Measurements from ENCODE around the gene CAMK2N2.
A peak's percentile ranks its signal among the peaks of the same experiment; 100 is the strongest.

Gene CAMK2N2

DNA sequence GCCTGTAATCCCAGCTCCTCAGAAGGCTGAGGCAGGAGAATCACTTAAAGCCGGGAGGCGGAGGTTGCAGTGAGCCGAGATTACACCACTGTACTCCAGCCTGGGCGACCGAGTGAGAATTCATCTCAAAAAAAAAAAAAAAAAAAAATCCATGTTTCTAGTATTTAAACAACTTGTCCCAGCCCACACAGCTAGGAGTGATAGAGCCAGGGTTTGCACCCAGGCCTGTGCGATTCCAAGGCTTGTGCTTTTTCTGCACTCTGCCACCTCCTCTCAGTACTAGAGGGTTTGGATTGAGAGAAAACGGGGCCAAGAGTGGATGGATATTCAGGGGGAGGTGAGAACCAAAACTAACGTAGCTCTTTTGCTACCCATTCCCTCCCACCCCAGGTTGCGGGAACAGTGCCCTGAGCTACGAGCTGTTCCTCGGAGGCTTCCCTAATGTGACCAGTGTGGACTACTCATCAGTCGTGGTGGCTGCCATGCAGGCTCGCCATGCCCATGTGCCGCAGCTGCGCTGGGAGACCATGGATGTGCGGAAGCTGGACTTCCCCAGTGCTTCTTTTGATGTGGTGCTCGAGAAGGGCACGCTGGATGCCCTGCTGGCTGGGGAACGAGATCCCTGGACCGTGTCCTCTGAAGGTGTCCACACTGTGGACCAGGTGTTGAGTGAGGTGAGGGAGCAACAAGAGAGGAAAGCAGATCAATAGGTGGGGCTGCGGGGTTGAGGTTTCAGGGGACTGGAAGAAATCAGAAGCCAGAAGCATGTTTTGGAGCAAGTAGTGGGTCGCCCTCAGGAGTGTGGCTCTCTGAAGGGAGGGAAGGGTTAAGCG is 4.1 kb downstream of the CAMK2N2 start:
- no peak for DNase-seq (ENCODE audit: extremely low spot score)
- TF ChIP-seq, protein P1, sequence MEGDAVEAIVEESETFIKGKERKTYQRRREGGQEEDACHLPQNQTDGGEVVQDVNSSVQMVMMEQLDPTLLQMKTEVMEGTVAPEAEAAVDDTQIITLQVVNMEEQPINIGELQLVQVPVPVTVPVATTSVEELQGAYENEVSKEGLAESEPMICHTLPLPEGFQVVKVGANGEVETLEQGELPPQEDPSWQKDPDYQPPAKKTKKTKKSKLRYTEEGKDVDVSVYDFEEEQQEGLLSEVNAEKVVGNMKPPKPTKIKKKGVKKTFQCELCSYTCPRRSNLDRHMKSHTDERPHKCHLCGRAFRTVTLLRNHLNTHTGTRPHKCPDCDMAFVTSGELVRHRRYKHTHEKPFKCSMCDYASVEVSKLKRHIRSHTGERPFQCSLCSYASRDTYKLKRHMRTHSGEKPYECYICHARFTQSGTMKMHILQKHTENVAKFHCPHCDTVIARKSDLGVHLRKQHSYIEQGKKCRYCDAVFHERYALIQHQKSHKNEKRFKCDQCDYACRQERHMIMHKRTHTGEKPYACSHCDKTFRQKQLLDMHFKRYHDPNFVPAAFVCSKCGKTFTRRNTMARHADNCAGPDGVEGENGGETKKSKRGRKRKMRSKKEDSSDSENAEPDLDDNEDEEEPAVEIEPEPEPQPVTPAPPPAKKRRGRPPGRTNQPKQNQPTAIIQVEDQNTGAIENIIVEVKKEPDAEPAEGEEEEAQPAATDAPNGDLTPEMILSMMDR (IDR thresholded peaks at IDR 0.05; ENCODE audit: control extremely low read depth, extremely low read depth, low read depth, missing control alignments): no peak
- ChIA-PET POLR2A (no interaction called here), CTCF (interaction anchor here (1.0 to 2.1 kb wide), 4 partner anchors 7 to 30 kb away, joined by 3 to 7 read pairs (median 5); partner anchors contain the start of gene EEF1AKMT4)

DNA sequence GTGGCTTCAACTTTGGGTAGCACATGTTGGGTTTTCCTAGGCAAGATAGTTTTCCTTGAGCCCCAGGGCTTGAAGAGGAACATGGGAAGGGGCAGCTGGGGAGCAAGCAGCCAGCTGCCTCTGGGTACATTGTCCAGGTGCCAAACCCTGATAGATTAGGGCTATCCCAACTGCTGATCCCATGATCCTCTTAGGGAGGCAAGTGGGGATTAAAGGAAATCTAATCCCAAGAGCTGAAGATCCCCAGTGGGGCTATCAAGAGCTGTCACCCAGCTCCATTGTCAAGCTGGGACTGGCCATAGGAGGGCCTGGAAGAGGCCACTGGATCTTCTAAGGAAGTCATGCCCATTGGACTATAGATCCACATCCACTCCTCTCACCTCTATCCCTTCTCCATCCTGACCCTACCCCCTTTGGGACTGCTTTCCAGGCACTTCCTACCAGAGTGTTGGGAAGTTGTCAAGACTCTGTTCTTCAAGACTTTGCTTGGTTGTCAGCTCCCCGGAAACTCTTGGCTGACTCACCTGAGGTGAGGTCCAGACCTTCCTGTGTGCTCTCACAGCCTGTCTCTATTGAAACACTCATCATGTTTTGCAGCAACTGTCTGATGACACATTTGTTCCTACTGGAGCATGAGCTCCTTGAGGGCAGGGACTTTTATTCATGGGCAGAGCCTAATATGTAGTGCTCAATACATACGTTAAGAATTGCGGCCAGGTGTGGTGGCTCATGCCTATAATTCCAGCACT is 5.9 kb downstream of the CAMK2N2 start:
- CTCF ChIA-PET: interaction anchor here (1.0 to 7.1 kb wide), 5 partner anchors 28 to 360 kb away, joined by 3 to 70 read pairs (median 5); partner anchors contain the start of gene VWA5B2
- POLR2A ChIA-PET: no interaction called here
- no peak for DNase-seq (ENCODE audit: extremely low spot score)
- TF ChIP-seq, protein P1 (IDR thresholded peaks at IDR 0.05; ENCODE audit: control extremely low read depth, extremely low read depth, low read depth, missing control alignments): no peak

DNA sequence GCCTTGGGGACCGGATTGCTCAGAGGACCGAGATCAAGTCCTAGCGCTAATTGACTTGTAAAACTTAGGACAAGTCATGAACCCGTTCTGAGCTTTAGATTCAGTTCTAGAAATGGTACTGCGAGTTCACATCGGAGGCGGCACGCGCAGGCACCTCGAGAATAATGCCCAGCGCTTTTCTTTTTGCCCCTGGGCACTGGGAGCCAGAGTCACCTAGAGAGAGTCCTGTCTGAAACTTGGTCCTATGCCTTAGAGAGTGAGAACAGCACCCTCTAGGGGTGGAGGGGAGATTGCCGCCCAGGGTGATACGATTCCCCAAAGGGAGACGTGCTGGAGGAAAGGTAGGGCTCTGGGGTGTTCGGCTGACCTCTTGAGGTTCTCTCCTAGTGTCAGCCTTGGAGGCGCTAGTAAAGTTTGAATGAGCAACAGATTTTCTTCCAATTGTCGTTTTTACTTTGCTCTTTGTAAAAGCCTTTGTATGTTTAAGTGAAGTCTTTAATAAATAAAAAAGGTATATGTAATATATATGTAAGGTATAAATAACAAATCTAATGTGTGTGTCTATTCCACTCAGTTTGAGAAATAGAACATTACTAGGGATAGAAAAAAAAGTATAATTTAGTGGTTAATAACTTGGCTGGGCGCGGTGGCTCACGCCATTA is 11.1 kb downstream of the CAMK2N2 start:
- ChIA-PET CTCF (interaction anchor here (0.6 to 7.1 kb wide), 35 partner anchors 8 to 366 kb away, joined by 3 to 70 read pairs (median 3); partner anchors contain the start of genes CAMK2N2, PARL and VWA5B2), POLR2A (no interaction called here)
- DNase-seq (ENCODE audit: extremely low spot score): peak; percentile 91
- TF ChIP-seq, protein P1 (IDR thresholded peaks at IDR 0.05; ENCODE audit: control extremely low read depth, extremely low read depth, low read depth, missing control alignments): peak; percentile 95

DNA sequence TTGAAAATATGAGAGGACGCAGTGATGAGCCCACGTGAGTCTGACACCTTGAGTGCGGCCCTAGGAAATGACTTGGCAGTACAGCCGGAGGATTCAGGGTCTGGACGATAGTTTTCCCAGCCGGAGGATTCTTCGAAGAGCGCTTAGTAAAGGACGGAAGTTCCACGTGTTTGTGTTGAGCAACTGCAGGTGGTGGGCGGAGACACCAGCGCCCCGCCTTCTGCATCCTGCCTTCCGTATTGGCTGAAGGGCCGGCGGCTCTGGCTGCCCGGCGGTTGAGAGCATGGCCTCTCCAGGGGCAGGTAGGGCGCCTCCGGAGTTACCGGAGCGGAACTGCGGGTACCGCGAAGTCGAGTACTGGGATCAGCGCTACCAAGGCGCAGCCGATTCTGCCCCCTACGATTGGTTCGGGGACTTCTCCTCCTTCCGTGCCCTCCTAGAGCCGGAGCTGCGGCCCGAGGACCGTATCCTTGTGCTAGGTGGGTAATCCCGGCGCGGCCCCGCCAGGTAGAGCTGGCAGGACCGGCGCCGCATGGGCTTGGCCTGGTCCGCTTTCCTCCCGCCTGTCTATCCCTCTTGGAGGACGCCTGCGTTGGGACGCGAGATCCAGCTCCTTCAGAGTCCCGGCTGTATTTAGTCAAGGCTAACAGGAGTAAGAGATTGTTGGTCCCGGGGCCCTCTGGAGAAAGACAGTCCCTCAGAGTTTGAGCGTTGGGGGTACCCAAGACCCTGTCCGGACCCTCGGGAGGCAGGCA is 11.8 kb downstream of the CAMK2N2 start, which contains the start of gene EEF1AKMT4:
Gene EEF1AKMT4 (plus strand): TSS at position 261 of the 755 bp plus-strand sequence. CDS start 23 bp downstream, at position 284.
- CTCF ChIA-PET: interaction anchor here (0.6 to 7.1 kb wide), 36 partner anchors 9 to 365 kb away, joined by 3 to 70 read pairs (median 3); partner anchors contain the start of genes PARL and VWA5B2
- POLR2A ChIA-PET: no interaction called here
- DNase-seq (ENCODE audit: extremely low spot score): peak; percentile 95
- TF ChIP-seq, protein P1 (IDR thresholded peaks at IDR 0.05; ENCODE audit: control extremely low read depth, extremely low read depth, low read depth, missing control alignments): no peak

DNA sequence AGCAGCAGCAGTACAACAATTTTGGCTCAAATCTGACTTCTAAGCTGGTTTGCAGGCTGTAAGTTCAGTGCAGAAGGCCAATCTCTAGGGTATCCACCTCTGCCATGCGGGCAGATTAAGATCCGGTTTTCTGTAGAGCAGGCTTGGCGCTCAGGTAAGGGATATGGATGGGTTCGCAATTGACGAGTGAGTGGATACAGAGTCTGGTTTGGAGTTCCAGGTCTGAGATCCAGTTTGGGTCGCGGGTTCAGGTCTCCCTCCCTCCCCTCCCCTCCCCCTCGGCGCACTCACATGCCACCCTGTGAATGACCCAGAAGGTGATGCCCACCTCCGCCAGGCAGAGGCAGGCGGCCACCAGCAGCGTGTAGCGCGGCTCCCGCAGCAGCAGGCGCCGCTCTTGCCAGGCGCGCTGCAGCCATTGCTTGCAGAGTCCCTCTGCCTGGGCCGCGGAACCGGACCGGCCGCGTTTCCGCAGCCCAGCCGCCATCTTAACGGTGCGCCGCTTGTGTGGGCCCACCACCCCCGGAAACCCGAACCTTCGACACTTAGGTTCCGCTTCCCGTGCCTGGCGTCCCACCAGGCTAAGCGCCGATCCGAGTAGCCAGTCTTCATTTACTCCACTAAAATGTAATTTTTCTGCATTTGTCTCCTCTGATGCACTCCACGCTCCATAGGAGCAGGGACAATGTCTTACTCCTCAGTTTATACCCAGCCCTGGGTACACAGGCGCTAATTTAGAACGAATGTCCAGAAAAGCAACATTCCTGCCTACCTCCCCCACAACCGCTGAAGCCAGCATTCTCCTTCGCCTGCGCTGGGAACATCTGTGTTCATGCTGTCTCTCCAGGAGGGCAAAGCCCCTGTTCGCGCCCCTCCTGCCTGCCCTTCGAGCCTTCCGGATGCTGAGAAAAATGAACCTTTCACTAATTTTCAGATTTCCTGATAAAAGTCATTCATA is 12.6 kb downstream of the CAMK2N2 start, which contains the start of gene ALG3:
Gene ALG3 (minus strand): TSS at position 509 of the 958 bp plus-strand sequence. CDS start 22 bp downstream, at position 487.
- TF ChIP-seq, protein P1 (IDR thresholded peaks at IDR 0.05; ENCODE audit: control extremely low read depth, extremely low read depth, low read depth, missing control alignments): no peak
- DNase-seq (ENCODE audit: extremely low spot score): peak; percentile 86
- ChIA-PET CTCF (interaction anchor here (0.8 to 7.1 kb wide), 8 partner anchors 9 to 351 kb away, joined by 3 to 70 read pairs (median 7); partner anchors contain the start of gene VWA5B2), POLR2A (no interaction called here)

Data from GM10248 (cell line).